ENCODE data around the gene RSAD1.

DNA sequence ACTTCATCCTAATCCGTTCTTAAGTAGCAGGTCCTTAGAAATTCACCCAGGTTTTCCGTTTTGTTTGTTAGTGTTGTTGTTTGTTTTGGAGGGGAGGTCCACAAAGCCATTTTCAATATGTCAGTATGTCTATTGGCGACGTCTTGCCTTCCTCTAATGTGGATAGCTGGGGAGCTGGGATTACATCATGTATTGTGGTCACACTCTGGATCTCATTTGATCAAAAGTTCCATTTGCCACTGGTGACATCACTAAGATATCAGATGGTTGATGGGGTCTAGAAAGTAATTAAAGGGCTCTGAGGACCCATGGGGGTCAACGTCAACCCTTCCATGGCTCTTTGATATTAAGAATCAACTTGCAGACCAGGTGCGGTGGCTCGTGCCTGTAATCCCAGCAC is 51.2 kb downstream of the RSAD1 start:
- TF ChIP-seq, protein P1, sequence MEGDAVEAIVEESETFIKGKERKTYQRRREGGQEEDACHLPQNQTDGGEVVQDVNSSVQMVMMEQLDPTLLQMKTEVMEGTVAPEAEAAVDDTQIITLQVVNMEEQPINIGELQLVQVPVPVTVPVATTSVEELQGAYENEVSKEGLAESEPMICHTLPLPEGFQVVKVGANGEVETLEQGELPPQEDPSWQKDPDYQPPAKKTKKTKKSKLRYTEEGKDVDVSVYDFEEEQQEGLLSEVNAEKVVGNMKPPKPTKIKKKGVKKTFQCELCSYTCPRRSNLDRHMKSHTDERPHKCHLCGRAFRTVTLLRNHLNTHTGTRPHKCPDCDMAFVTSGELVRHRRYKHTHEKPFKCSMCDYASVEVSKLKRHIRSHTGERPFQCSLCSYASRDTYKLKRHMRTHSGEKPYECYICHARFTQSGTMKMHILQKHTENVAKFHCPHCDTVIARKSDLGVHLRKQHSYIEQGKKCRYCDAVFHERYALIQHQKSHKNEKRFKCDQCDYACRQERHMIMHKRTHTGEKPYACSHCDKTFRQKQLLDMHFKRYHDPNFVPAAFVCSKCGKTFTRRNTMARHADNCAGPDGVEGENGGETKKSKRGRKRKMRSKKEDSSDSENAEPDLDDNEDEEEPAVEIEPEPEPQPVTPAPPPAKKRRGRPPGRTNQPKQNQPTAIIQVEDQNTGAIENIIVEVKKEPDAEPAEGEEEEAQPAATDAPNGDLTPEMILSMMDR (IDR thresholded peaks at IDR 0.05): no peak
- no peak for TF ChIP-seq POLR2A (IDR thresholded peaks at IDR 0.05)
